ENCODE measurements around the gene KRT3.

KRT3 gene

DNA sequence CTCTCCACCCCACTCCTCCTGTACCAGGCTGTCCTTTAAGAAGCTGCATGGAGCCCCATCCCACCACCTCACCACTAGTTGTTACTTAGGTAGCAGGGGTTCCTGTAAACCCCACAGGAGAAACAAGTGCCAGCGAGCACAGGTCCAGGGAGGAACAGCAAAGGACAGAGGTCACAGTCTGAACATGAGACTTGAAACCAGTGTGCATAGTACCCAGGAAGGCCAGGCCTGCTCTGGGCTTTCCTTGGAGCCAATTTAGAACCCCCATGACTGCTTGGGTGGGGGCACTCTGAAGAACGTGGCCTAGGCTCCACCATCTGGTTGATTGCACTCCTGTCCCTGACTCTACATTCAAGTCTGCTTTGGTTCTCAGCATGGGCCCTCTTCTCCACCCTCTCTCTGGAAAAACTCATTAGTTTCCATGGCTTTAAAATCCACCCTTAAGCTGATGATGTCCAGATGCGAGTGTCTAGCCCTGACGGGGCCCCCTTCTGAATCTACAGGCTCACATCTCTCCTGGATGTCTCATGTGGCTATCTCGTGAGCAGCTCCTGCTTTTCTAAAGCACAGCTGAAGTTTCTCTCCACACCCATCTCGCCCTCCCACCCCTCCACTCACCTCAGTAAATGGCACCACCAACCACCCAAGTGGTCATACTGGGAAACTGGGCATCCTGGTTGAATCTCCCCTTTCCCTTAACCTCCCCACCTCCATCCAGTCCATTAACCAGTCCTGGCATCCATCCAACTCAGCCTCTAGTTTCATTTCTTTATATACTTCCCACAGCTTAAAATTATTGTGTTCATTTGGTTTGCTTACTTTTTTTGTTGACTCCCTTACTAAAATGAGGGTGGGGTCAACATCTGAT, 8.4 kb downstream of the KRT3 start:
- TF ChIP-seq, protein P1, sequence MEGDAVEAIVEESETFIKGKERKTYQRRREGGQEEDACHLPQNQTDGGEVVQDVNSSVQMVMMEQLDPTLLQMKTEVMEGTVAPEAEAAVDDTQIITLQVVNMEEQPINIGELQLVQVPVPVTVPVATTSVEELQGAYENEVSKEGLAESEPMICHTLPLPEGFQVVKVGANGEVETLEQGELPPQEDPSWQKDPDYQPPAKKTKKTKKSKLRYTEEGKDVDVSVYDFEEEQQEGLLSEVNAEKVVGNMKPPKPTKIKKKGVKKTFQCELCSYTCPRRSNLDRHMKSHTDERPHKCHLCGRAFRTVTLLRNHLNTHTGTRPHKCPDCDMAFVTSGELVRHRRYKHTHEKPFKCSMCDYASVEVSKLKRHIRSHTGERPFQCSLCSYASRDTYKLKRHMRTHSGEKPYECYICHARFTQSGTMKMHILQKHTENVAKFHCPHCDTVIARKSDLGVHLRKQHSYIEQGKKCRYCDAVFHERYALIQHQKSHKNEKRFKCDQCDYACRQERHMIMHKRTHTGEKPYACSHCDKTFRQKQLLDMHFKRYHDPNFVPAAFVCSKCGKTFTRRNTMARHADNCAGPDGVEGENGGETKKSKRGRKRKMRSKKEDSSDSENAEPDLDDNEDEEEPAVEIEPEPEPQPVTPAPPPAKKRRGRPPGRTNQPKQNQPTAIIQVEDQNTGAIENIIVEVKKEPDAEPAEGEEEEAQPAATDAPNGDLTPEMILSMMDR (conservative IDR thresholded peaks at IDR 0.05), result no peak
- H3K27ac ChIP-seq, result no peak overlapping the region

DNA sequence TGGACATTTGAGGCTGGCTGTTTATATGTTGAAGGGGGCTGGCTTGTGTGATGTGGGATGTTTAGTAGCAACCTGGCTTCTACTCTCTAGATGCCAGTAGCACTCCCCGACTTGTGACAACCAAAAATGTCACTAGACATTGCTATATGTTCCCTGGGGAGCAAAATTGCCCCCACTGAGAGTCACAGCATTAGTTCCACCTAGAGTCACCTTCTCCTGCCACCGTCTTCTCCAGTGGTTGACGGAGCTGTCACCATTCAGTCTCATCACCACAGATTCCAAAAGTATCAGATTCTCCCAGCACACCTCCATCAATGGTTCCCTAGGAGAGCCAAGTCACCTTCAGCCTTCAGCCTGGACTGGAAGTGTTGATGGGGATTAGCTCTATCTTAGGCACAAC, 11.0 kb downstream of the KRT3 start:
- H3K27ac ChIP-seq, result no peak overlapping the region
- TF ChIP-seq, protein P1 (conservative IDR thresholded peaks at IDR 0.05), result no peak

DNA sequence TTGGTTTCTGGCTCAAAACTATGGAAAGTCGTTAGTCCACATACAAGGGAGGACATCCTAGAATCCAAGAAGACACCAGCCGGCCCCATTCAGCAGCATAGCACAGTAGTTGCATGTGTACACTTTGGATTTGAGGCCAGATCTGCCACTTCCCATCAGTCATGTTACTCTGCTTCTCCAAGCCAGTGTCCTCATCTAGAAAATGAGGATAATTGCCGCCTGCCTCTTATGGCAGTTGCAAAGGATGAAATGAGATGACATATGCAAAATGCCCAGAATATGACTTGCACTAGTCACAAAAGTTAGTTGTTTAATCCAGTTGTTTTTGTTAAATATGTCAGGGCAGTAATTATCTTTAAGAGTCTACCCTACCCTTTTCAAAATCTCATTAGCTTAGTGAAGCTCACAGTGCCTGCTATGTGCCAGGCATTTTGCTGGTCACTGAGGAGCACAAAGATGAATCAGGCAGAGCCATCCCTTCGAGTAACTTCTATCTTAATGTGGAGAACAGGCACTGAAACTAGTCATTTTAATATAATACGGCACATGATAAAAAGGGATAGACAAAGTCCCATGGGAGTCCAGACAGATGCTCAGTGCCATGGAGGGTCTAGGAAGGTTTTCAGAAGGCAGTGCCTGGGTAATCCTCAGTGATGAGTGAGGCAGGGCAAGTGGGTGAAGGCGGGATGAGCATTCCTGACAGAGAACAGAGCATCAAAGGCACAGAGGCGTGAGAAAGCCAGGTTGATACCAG, 12.2 kb downstream of the KRT3 start:
- no peak overlapping the region for H3K27ac ChIP-seq
- TF ChIP-seq, protein P1 (conservative IDR thresholded peaks at IDR 0.05), result no peak

DNA sequence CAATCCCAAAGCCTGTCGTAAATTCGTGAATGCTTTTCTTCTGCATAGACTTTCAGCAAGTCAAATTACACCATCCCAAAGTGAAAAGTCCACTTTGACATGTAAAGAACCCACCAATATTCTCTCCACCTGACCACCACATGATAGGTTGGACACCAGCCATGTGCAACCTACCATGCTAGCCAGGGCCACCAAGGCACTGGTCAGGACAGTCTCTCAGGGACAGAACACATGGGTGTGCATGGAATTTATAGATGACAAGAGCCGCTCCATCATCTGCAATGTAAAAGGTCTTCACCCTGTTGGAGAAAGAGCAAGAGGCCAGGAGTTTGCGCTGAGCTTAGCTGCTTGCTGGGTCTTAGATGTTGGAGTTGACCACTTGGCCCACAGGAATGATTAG, 13.4 kb downstream of the KRT3 start:
- H3K27ac ChIP-seq, result no peak overlapping the region
- TF ChIP-seq, protein P1 (conservative IDR thresholded peaks at IDR 0.05), result no peak

DNA sequence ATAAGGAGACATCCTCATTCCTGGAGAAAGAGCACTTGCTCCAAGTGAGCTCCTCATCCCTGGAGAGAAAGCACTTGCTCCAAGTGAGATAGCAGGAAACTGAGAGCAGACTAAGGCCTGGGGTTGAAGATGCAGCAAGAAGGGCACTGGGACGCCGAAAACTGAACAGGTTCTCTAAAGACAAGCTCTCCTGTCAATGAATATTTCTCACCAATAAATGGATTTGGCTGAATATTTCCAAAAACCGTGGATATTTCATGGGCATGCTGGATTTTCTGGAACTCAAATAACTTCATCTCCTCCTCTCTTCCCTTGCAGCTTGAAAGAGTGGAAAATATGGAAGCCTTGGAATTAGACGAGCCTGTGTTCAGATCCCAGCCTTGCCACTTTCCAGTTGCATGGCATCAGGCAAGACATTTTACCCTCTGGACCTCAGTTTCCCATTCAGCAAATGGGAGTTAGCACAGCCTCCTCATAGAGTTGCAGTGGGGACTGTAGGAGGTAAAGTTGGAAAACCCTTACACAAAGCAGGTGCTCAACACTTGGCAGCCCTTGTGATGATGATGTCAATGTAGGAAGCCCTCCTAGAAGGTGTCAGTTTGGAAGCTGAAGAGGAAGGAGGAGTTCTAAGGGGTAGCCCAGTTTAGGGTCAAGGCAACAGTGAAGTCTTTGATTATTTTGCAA, 14.4 kb downstream of the KRT3 start:
- no peak overlapping the region for H3K27ac ChIP-seq
- TF ChIP-seq, protein P1 (conservative IDR thresholded peaks at IDR 0.05), result no peak

DNA sequence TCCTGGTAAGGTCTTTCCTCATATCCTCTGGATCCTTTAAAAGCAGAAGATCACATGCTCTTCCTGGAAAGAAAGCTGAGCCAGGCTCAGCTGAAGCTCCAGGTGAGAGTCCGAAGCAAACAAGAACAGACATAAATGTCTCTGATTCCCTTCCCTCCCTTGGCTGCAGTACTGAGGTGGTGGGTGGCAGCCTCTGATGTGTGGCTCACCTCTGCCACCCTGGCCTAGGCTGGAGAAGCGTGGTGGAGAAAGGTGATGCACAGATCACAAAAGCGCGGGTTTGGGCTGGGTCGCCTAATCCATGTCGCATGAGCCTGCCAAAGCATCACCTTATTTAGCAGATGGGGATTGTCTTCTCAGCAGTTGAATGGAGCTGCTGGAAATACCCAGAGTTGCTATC, 16.0 kb downstream of the KRT3 start:
- H3K27ac ChIP-seq, result no peak overlapping the region
- TF ChIP-seq, protein P1 (conservative IDR thresholded peaks at IDR 0.05), result no peak

DNA sequence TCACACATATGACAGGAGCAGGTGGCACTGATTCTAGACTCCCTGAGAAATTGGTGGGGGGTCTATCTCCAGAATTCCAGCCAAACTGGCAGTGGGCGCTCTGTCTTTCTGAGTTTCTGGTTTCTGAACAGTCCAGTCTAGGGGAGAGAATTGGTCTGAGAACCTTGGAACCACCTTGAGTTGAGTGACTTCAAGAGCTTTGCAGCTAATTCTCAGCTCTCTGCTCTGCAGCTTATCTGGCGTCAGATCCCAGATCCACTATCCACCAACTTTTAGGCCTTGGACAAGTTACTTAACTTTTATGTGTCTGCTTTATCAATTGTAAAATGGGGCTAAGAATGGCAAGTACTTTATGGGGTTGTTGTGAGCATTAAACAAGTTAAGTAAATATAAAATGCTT, 17.1 kb downstream of the KRT3 start:
- TF ChIP-seq, protein P1 (conservative IDR thresholded peaks at IDR 0.05), result no peak
- H3K27ac ChIP-seq, result no peak overlapping the region
